NT2/D1 (cell line): Measurements from ENCODE around the gene HSPB1.

ENCODE experiments used
- SUZ12 ChIP-seq: IDR thresholded peaks from 2 replicates; pipeline ENCODE4 v1.6.1; 2011; ENCODE audit not compliant: insufficient read length, insufficient read depth; ENCODE audit errors: extremely low read depth
- YY1 ChIP-seq: IDR thresholded peaks from 2 replicates; pipeline ENCODE4 v1.6.1; 2011; ENCODE audit not compliant: insufficient read length, insufficient read depth
- ZNF274 ChIP-seq: IDR thresholded peaks from 2 replicates; pipeline ENCODE4 v1.6.1; 2011; ENCODE audit warnings: mild to moderate bottlenecking, low read depth, low read length

GRCh38 chr7:76281706-76282343, 20.6 kb upstream of the HSPB1 start:
- no peak for TF ChIP-seq ZNF274
- no peak for TF ChIP-seq YY1
- TF ChIP-seq SUZ12 = no peak
